OCI-LY7 (cell line): ENCODE data around the gene GTF3C1. TPM values are rescaled to one million over a fixed set of nuclear protein-coding genes. Genes with fewer than 3 reads are reported as not detected.

Experiments used
- BruUV-seq: library from RNA; stranded (reverse); fragments of 400-500 nt; replicated peaks from 2 replicates; lab custom pipeline; 2021; lab: Mats Ljungman, UMichigan
- CTCF ChIA-PET: fragments of 300-600 bp; sonication (Branson Sonifier 250); formaldehyde crosslinking; loops from one replicate; lab custom pipeline; 2022; ENCODE audit warnings: antibody characterized with exemption; ENCODE audit not compliant: unreplicated experiment; lab: Charles Lee
- POLR2A ChIA-PET: fragments of 300-600 bp; sonication (Branson Sonifier 250); formaldehyde crosslinking; loops from one replicate; lab custom pipeline; 2022; ENCODE audit warnings: antibody characterized with exemption; lab: Charles Lee
- DNase-seq: peaks from one replicate; pipeline ENCODE4 v3.0.0-alpha.2; 2015; ENCODE audit warnings: low spot score
- H2AFZ ChIP-seq: fragments of 200-600 bp; sonication (generic), shearing (Covaris generic); 2 replicates; pipeline ENCODE4 v1.6.1; 2014; ENCODE audit warnings: mild to moderate bottlenecking, antibody characterized with exemption, low read length, moderate library complexity
- H3K27ac ChIP-seq: fragments of 200-600 bp; sonication (generic); 2 replicates; pipeline ENCODE4 v1.5.1; 2014; ENCODE audit warnings: mixed run types, low read depth, mild to moderate bottlenecking, moderate library complexity, low read length, inconsistent platforms; ENCODE audit not compliant: poor library complexity, severe bottlenecking
- H3K36me3 ChIP-seq: fragments of 200-600 bp; sonication (generic); 2 replicates; pipeline ENCODE4 v1.6.1; 2014; ENCODE audit warnings: mild to moderate bottlenecking, antibody characterized with exemption, low read length, moderate library complexity, mixed read lengths; ENCODE audit not compliant: insufficient read depth
- H3K4me1 ChIP-seq: fragments of 200-600 bp; sonication (generic); 2 replicates; pipeline ENCODE4 v1.5.1; 2014; ENCODE audit warnings: mild to moderate bottlenecking, low read length; ENCODE audit not compliant: insufficient read depth, poor library complexity, severe bottlenecking
- H3K4me2 ChIP-seq: fragments of 200-600 bp; sonication (generic); 2 replicates; pipeline ENCODE4 v1.6.1; 2014; ENCODE audit warnings: mild to moderate bottlenecking, low read length
- H3K4me3 ChIP-seq: fragments of 200-600 bp; sonication (generic); 2 replicates; pipeline ENCODE4 v1.5.1; 2014; ENCODE audit warnings: mild to moderate bottlenecking, low read depth, low read length; ENCODE audit not compliant: poor library complexity, severe bottlenecking
- H3K79me2 ChIP-seq: fragments of 200-600 bp; sonication (generic); 2 replicates; pipeline ENCODE4 v1.6.1; 2016; ENCODE audit warnings: low read depth, mild to moderate bottlenecking, low read length, moderate library complexity, mixed read lengths; ENCODE audit not compliant: insufficient read depth
- H3K9me2 ChIP-seq: fragments of 200-600 bp; sonication (generic); 2 replicates; pipeline ENCODE4 v1.6.1; 2016; ENCODE audit warnings: mild to moderate bottlenecking, low read length, mixed read lengths; ENCODE audit not compliant: insufficient read depth
- H3K9me3 ChIP-seq: fragments of 200-600 bp; sonication (generic); 2 replicates; pipeline ENCODE4 v1.6.1; 2014; ENCODE audit warnings: mild to moderate bottlenecking, mixed run types, low read length, mixed read lengths
- H4K20me1 ChIP-seq: fragments of 200-600 bp; sonication (generic); 2 replicates; pipeline ENCODE4 v1.6.1; 2014; ENCODE audit warnings: mild to moderate bottlenecking, antibody characterized with exemption, low read length, moderate library complexity, mixed read lengths; ENCODE audit not compliant: insufficient read depth
- EZH2phosphoT487 ChIP-seq: fragments of 200-600 bp; sonication (generic); IDR thresholded peaks from 2 replicates; pipeline ENCODE4 v1.6.1; 2018; ENCODE audit warnings: low read depth, borderline replicate concordance, mild to moderate bottlenecking, mixed run types, antibody characterized with exemption, low read length, moderate library complexity, mixed read lengths
- intact Hi-C: fragments of 100-400 bp; cut with micrococcal nuclease; formaldehyde crosslinking; loops from one replicate; pipeline ENCODE4 v1.10.0; 2022; ENCODE audit not compliant: unreplicated experiment
- total RNA-seq, 2 experiments: library from RNA; depleted of rRNA in 1 of 2; stranded (reverse); fragments of >200 nt in 1 of 2; shearing (Covaris generic) in 1 of 2; gene quantifications; 2 replicates each; pipeline ENCODE4 v1.2.3, GENCODE V29; 2014 to 2022
- TF ChIP-seq, protein P1 (sequence below): fragments of 200-600 bp; sonication (generic); conservative IDR thresholded peaks from 2 replicates; pipeline ENCODE4 v1.5.1; 2014; ENCODE audit warnings: mild to moderate bottlenecking, antibody characterized with exemption, low read length, moderate library complexity, mixed read lengths

The GTF3C1 gene
- total RNA-seq, 2 experiments from 2014 or later: 48.3 to 57.1 TPM

DNA sequence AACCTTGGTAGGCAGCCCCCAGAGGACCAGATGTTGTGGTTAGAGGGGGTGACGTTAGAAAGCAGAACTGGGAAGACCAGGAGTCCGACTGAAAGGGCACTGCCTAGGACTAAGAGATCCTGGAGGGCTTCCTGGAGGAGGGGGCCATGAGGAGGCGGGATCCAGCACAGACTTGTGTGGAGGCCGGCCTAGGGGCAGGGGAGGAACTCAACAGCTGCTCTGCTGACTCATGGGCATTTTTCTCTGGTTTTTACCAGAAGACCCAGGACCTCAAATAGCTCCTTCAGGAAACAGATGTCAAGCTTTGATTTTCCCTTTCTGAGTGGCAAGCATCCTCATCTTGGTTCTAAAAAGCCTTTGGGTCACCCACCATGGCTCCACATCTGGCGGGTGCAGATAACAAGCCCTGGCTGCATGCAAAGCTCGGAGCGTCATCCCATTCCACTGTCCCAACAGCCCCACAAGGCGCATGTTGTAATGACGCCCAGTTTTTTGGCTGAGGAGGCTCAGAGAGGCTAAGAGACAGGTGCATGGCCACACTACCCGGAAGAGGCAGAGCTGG, 118.7 kb downstream of the GTF3C1 start:
- ChIA-PET POLR2A (interaction anchor here (0.7 to 1.9 kb wide), 2 partner anchors 27 to 52 kb away, joined by 4 to 5 read pairs; no protein-coding TSS in a partner anchor), CTCF (interaction anchor here (0.6 kb wide), 2 partner anchors 16 to 228 kb away, joined by 3 to 4 read pairs; partner anchors contain the start of gene KDM8)
- Histone ChIP-seq H3K27ac (peak overlapping the region; percentile 12), H3K79me2 (peaks cover 7% of the 10 kb centered on the region; the same call in 1 of the 2 replicates), H3K4me3 (peak overlapping the region; percentile 0), H2AFZ (no peak overlapping the region), H3K36me3 (peaks cover 28% of the 10 kb centered on the region; the same call in 1 of the 2 replicates), H3K4me1 (peaks cover 69% of the 10 kb centered on the region), H3K9me3 (no peaks in the 10 kb centered on the region), H3K4me2 (peak overlapping the region; percentile 60), H4K20me1 (no peaks in the 10 kb centered on the region), H3K9me2 (no peaks in the 10 kb centered on the region)
- DNase-seq: peak; percentile 70
- BruUV-seq: no TSS peak
- TF ChIP-seq, protein P1, sequence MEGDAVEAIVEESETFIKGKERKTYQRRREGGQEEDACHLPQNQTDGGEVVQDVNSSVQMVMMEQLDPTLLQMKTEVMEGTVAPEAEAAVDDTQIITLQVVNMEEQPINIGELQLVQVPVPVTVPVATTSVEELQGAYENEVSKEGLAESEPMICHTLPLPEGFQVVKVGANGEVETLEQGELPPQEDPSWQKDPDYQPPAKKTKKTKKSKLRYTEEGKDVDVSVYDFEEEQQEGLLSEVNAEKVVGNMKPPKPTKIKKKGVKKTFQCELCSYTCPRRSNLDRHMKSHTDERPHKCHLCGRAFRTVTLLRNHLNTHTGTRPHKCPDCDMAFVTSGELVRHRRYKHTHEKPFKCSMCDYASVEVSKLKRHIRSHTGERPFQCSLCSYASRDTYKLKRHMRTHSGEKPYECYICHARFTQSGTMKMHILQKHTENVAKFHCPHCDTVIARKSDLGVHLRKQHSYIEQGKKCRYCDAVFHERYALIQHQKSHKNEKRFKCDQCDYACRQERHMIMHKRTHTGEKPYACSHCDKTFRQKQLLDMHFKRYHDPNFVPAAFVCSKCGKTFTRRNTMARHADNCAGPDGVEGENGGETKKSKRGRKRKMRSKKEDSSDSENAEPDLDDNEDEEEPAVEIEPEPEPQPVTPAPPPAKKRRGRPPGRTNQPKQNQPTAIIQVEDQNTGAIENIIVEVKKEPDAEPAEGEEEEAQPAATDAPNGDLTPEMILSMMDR: no peak
- TF ChIP-seq EZH2phosphoT487: no peak
- intact Hi-C loops: no loop called here

DNA sequence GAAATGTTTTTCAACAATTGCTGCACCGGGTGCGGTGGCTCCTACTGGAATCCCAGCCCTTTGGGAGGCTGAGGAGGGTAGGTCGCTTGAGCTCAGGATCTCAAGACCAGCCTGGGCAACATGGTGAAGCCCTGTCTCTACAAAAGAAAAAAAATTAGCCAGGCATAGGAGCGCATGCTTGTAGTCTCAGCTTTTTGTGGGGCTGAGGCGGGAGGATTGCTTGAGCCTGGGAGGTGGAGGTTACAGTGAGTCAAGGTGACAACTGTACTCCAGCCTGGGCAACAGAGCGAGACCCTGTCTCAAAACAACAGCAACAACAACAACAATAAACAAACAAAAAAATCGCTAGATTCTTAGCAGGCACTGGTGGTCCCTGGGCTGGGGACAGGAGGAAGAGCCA, 119.2 kb downstream of the GTF3C1 start:
- no TSS peak for BruUV-seq
- peaks cover 74% of the 10 kb centered on the region for H3K4me1 ChIP-seq

More for the DNA sequence above, 119.2 kb downstream of the GTF3C1 start:
- peaks cover 7% of the 10 kb centered on the region; the same call in 1 of the 2 replicates for H3K79me2 ChIP-seq
- no peak for DNase-seq
- peak overlapping the region; percentile 40 for H3K27ac ChIP-seq
- H3K9me3 ChIP-seq: no peaks in the 10 kb centered on the region
- H3K36me3 ChIP-seq: peaks cover 26% of the 10 kb centered on the region; the same call in 1 of the 2 replicates
- H3K4me2 ChIP-seq: peak overlapping the region; percentile 60
- no peaks in the 10 kb centered on the region for H4K20me1 ChIP-seq
- intact Hi-C loops: no loop called here
- H2AFZ ChIP-seq: no peak overlapping the region
- no peaks in the 10 kb centered on the region for H3K9me2 ChIP-seq
- CTCF ChIA-PET: no interaction called here
- H3K4me3 ChIP-seq: peak overlapping the region; percentile 0
- TF ChIP-seq EZH2phosphoT487: no peak
- TF ChIP-seq, protein P1: no peak
- POLR2A ChIA-PET: interaction anchor here (1.9 kb wide), 1 partner anchor 26 kb away, joined by 5 read pairs; no protein-coding TSS in a partner anchor
